GM12878 (cell line): ENCODE results near the gene NOP56.

ENCODE experiments used
- CHD4 ChIP-seq: fragments of 200-600 bp; sonication (generic); IDR thresholded peaks from 2 replicates; pipeline ENCODE4 v1.6.1; 2016; ENCODE audit warnings: mild to moderate bottlenecking
- CREB1 ChIP-seq: IDR thresholded peaks from 2 replicates; pipeline ENCODE4 v1.6.1; 2012; ENCODE audit warnings: low read depth, mild to moderate bottlenecking, inconsistent platforms
- CREM ChIP-seq: IDR thresholded peaks from 2 replicates; pipeline ENCODE4 v1.6.1; 2014; ENCODE audit warnings: antibody characterized with exemption, low read depth
- CTCF ChIP-seq, 3 experiments: IDR thresholded peaks in 2 of 3; conservative IDR thresholded peaks in 1 of 3; 2 replicates each; pipeline ENCODE4 v1.5.1; 2011; ENCODE audit warnings: low read depth in 3 of 3, low read length in 3 of 3, mild to moderate bottlenecking in 3 of 3, control low read depth in 2 of 3, moderate library complexity in 2 of 3, inconsistent platforms in 1 of 3, mixed read lengths in 1 of 3; ENCODE audit not compliant: control insufficient read depth in 2 of 3, insufficient read depth in 1 of 3; ENCODE audit errors: extremely low read depth in 1 of 3
- EGR1 ChIP-seq, 2 experiments: IDR thresholded peaks; 1 replicate in 1 of 2; 2 replicates in 1 of 2; pipeline ENCODE4 v1.6.1; 2011 to 2012; ENCODE audit warnings: low read depth in 2 of 2, low read length in 2 of 2, borderline replicate concordance in 1 of 2, mild to moderate bottlenecking in 1 of 2, moderate library complexity in 1 of 2
- MYC ChIP-seq: IDR thresholded peaks from 2 replicates; pipeline ENCODE4 v1.6.1; 2011; ENCODE audit warnings: mild to moderate bottlenecking, low read length, moderate library complexity, inconsistent platforms; ENCODE audit not compliant: insufficient read depth, insufficient replicate concordance, insufficient read length, severe bottlenecking
- POLR2A ChIP-seq: IDR thresholded peaks from 2 replicates; pipeline ENCODE4 v1.6.1; 2011; ENCODE audit warnings: low read depth, mild to moderate bottlenecking, low read length
- REST ChIP-seq: IDR thresholded peaks from 2 replicates; pipeline ENCODE4 v1.6.1; 2012; ENCODE audit warnings: mild to moderate bottlenecking, low read depth, low read length
- RFX5 ChIP-seq: IDR thresholded peaks from 2 replicates; pipeline ENCODE4 v1.6.1; 2011; ENCODE audit warnings: low read depth, low read length, improper control_type of control experiment
- STAT3 ChIP-seq: IDR thresholded peaks from 2 replicates; pipeline ENCODE4 v1.6.1; 2011; ENCODE audit warnings: low read depth, low read length, improper control_type of control experiment
- TAF1 ChIP-seq: IDR thresholded peaks from 2 replicates; pipeline ENCODE4 v1.6.1; 2011; ENCODE audit warnings: mild to moderate bottlenecking, low read depth, low read length, borderline replicate concordance
- USF1 ChIP-seq: IDR thresholded peaks from 2 replicates; pipeline ENCODE4 v1.6.1; 2011; ENCODE audit warnings: borderline replicate concordance, low read depth, mild to moderate bottlenecking, moderate library complexity, mixed read lengths, low read length; ENCODE audit not compliant: insufficient read depth; ENCODE audit errors: extremely low read length

- TF ChIP-seq CTCF (IDR thresholded peaks at IDR 0.05 in 2 of 3, conservative IDR thresholded peaks at IDR 0.05 in 1 of 3; ENCODE audit: control insufficient read depth in 2 of 3, extremely low read depth in 1 of 3, insufficient read depth in 1 of 3, low read depth in 3 of 3, low read length in 3 of 3) (no peak), MYC (no peak), USF1 (no peak), STAT3 (no peak), EGR1 (IDR thresholded peaks at IDR 0.05; ENCODE audit: borderline replicate concordance in 1 of 2, low read depth in 2 of 2, low read length in 2 of 2) (no peak), CREM (no peak), RFX5 (no peak), POLR2A (no peak), REST (no peak), CREB1 (no peak), TAF1 (no peak), CHD4 (no peak)
Measured at GRCh38 chr20:2705931-2706645, 53.7 kb downstream of the NOP56 start.
